Measurements from ENCODE around the gene B3GNT2. TPM values are rescaled to one million over a fixed set of nuclear protein-coding genes. Genes with fewer than 3 reads are reported as not detected.

The B3GNT2 gene
- total RNA-seq, 1 experiment from 2014 or later: 50.5 TPM

GRCh38 chr2:62188416-62188815 is 7.5 kb upstream of the B3GNT2 start:
- no peak overlapping the region for H3K4me3 Mint-ChIP-seq (ENCODE audit: unreplicated experiment)
- H3K4me1 ChIP-seq: no peaks in the 10 kb centered on the region
- no peak for TF ChIP-seq CTCF (IDR thresholded peaks at IDR 0.05; ENCODE audit: insufficient read depth in 1 of 2, low read depth in 1 of 2, low read length in 1 of 2, severe bottlenecking in 1 of 2, unreplicated experiment in 1 of 2)
- no peaks in the 10 kb centered on the region for H3K27me3 Mint-ChIP-seq (ENCODE audit: insufficient read depth, unreplicated experiment)
- ChIA-PET POLR2A (no interaction called here), CTCF (no interaction called here)
- no TSS peak for BruUV-seq (replicated peaks)
- no peak overlapping the region for H3K27ac Mint-ChIP-seq (ENCODE audit: unreplicated experiment)
- H3K27me3 ChIP-seq (replicated peaks; ENCODE audit: control insufficient read depth, insufficient read depth, low read length): no peaks in the 10 kb centered on the region
- intact Hi-C loops (cut with micrococcal nuclease; ENCODE audit: unreplicated experiment): no loop called here
- no peaks in the 10 kb centered on the region for H3K9me3 ChIP-seq
- no peak overlapping the region for H3K4me3 ChIP-seq (ENCODE audit: low read depth, low read length)
- peaks cover 6% of the 10 kb centered on the region for H3K36me3 Mint-ChIP-seq (ENCODE audit: insufficient read depth, unreplicated experiment)
- H3K4me1 Mint-ChIP-seq (ENCODE audit: low read depth, unreplicated experiment): no peaks in the 10 kb centered on the region
- H3K9me3 Mint-ChIP-seq (ENCODE audit: unreplicated experiment): no peaks in the 10 kb centered on the region
- no peak for DNase-seq
- H3K36me3 ChIP-seq (ENCODE audit: control insufficient read depth, insufficient read depth, low read length): no peaks in the 10 kb centered on the region

- H3K27ac Mint-ChIP-seq (ENCODE audit: unreplicated experiment): no peak overlapping the region
- peaks cover 6% of the 10 kb centered on the region for H3K36me3 Mint-ChIP-seq (ENCODE audit: insufficient read depth, unreplicated experiment)
- no peak overlapping the region for H3K4me3 Mint-ChIP-seq (ENCODE audit: unreplicated experiment)
- TF ChIP-seq CTCF (IDR thresholded peaks at IDR 0.05; ENCODE audit: insufficient read depth in 1 of 2, low read depth in 1 of 2, low read length in 1 of 2, severe bottlenecking in 1 of 2, unreplicated experiment in 1 of 2): no peak
- ChIA-PET POLR2A (no interaction called here), CTCF (interaction anchor here (0.7 kb wide), 1 partner anchor 99 kb away, joined by 5 read pairs; no protein-coding TSS in a partner anchor)
- Histone ChIP-seq H3K4me1 (no peaks in the 10 kb centered on the region), H3K4me3 (ENCODE audit: low read depth, low read length) (no peak overlapping the region), H3K36me3 (ENCODE audit: control insufficient read depth, insufficient read depth, low read length) (no peaks in the 10 kb centered on the region), H3K9me3 (no peaks in the 10 kb centered on the region), H3K27me3 (replicated peaks; ENCODE audit: control insufficient read depth, insufficient read depth, low read length) (no peaks in the 10 kb centered on the region)
- no peak for DNase-seq
- no peaks in the 10 kb centered on the region for H3K27me3 Mint-ChIP-seq (ENCODE audit: insufficient read depth, unreplicated experiment)
- no TSS peak for BruUV-seq (replicated peaks)
- H3K9me3 Mint-ChIP-seq (ENCODE audit: unreplicated experiment): no peaks in the 10 kb centered on the region
- intact Hi-C loops (cut with micrococcal nuclease; ENCODE audit: unreplicated experiment): no loop called here
- no peaks in the 10 kb centered on the region for H3K4me1 Mint-ChIP-seq (ENCODE audit: low read depth, unreplicated experiment)
These were observed 6.7 kb upstream of the B3GNT2 start for GRCh38 chr2:62189196-62189595.

GRCh38 chr2:62192811-62193210 is 3.1 kb upstream of the B3GNT2 start:
- TF ChIP-seq CTCF (IDR thresholded peaks at IDR 0.05; ENCODE audit: insufficient read depth in 1 of 2, low read depth in 1 of 2, low read length in 1 of 2, severe bottlenecking in 1 of 2, unreplicated experiment in 1 of 2): no peak
- no peaks in the 10 kb centered on the region for H3K9me3 ChIP-seq
- H3K27me3 ChIP-seq (replicated peaks; ENCODE audit: control insufficient read depth, insufficient read depth, low read length): no peaks in the 10 kb centered on the region
- H3K27me3 Mint-ChIP-seq (ENCODE audit: insufficient read depth, unreplicated experiment): no peaks in the 10 kb centered on the region
- H3K4me3 Mint-ChIP-seq (ENCODE audit: unreplicated experiment): no peak overlapping the region
- BruUV-seq (replicated peaks): no TSS peak
- H3K27ac Mint-ChIP-seq (ENCODE audit: unreplicated experiment): no peak overlapping the region
- no peak overlapping the region for H3K4me3 ChIP-seq (ENCODE audit: low read depth, low read length)
- DNase-seq: no peak
- H3K9me3 Mint-ChIP-seq (ENCODE audit: unreplicated experiment): no peaks in the 10 kb centered on the region
- intact Hi-C loops (cut with micrococcal nuclease; ENCODE audit: unreplicated experiment): loop anchor here (10.0 kb wide), 1 partner anchor 198 kb away; no protein-coding TSS in a partner anchor
- CTCF ChIA-PET: no interaction called here
- peaks cover 10% of the 10 kb centered on the region for H3K36me3 Mint-ChIP-seq (ENCODE audit: insufficient read depth, unreplicated experiment)
- peaks cover 9% of the 10 kb centered on the region for H3K4me1 ChIP-seq
- no peaks in the 10 kb centered on the region for H3K4me1 Mint-ChIP-seq (ENCODE audit: low read depth, unreplicated experiment)
- no peaks in the 10 kb centered on the region for H3K36me3 ChIP-seq (ENCODE audit: control insufficient read depth, insufficient read depth, low read length)
- POLR2A ChIA-PET: no interaction called here
